KG1 (cell line): ENCODE results near the gene HSPB1.
A peak's percentile ranks its signal among the peaks of the same experiment; 100 is the strongest.
"Not testable (repeated sequence)": the region's sequence is repeated elsewhere in the genome, so short reads cannot be mapped to it uniquely, and the experiment has no call there.

Source experiments
- DNase-seq: peaks from one replicate; lab custom pipeline; 2025; lab: John Stamatoyannopoulos, UW

Gene HSPB1

DNA sequence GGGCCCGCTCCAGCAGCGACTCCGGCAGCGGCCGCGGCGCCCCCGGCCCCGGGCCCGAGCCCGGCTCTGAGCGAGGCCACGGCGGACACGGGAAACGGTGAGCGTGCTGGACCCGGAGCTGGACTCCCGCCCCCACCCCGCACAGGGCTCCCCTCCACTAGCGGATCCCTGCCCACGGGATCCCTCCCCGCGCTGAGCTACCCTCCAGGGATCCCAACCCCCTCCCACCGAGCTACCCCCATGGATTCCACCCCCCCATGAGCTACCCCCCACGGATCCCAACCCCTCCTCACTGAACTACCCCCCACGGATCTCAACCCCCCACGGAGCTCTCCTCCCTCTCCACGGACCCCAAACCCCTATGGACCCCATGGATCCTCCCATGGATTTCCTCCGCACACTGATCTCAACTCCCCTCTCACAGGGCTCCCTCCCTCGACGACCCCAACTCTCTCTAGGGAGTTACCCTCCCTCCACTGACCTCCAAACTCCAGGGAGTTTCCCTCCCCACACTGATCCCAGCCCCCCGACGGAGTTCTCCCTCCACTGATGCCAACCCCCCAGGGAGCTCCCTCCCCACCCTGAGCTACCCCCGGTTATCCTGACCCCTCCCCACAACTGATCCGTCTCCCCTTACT is 20.6 kb upstream of the HSPB1 start:
- no peak for DNase-seq

- no peak for DNase-seq
Measured at GRCh38 chr7:76282344-76283253, 19.9 kb upstream of the HSPB1 start.

GRCh38 chr7:76283254-76284159 is 19.0 kb upstream of the HSPB1 start:
- DNase-seq: no peak

DNA sequence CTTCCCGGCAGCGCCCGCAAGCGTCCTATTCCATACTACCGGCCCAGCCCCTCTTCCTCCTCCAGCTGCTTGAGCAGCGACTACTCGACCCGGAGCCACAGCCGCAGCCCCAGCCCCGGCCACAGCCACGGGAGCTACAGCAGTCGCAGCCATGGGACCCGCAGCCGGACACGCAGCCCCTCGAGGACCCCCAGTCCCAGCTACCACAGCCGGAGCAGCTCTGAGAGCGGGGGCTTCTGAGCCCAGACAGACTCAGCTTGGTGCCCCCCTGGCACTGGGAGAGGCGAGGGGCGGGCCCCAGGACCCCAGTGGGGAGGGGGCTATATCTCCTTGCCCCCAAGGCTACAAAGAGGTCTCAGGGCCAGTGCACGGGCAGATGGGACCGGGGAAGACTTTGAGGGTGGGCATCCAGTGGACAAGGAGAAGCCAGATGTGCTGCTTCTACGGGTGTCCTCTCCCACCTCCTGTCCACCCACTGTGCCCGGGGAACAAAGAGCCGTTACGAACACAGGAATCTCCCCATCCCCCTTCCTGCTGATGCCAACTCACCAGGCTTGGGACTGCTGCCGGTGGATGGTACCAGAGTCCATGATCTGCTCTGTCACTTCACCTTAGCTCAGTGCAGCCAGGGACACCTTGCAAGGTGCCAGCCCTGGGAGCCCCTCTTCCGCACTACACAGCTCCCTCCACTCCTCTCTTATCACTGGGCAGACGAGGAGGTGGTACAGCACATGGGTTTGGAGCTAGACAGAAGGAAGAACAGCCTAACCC is 16.7 kb upstream of the HSPB1 start:
- no peak for DNase-seq

DNA sequence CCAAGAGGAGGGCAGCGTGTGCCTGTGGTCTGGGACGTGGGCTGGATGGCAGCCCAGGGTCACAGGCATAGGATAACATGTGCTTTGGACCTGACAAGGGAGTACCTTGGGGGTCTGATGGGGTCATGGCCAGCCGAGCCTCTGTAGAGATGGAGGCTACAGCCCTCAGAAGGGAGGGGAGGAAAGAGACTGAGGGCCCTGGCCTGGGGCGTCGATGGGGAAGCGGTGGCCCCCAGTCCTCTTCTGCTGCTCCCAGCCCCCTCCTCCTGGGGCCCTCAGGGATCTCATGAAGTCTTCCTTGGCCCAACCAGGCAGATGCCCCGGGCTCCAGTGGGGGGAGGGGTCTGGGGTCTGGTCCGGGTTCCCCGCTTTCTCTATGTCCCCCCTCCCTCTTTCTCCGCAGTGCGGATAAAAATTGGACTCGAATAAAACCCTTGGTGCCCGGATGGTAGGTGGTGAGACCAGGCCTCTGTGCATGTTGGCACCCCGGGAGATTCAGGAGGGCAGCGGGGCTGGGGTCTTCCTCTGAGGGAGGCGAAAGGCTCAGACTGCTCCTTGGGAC is 15.6 kb upstream of the HSPB1 start:
- no peak for DNase-seq

- DNase-seq: not testable (repeated sequence)
Measured at GRCh38 chr7:76290847-76291350, 11.6 kb upstream of the HSPB1 start.

- DNase-seq: peak; percentile 82
Measured at GRCh38 chr7:76291351-76292212, 10.9 kb upstream of the HSPB1 start.

DNA sequence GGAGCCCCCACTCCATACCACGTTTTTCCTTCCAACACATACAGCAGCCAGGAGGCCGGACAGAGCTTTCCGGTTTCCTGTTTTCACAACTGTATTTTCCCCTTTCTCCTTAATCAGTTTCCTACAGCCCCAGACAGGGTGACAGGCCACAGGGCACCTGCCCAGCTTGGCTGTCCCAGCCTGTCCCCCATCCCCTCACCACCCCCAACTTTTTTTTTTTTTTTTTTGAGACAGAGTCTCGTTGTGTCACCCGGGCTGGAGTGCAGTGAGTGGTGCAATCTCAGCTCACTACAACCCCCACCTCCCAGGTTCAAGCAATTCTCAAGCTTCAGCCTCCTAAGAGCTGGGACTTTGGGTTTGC is 10.3 kb upstream of the HSPB1 start:
- DNase-seq: no peak

DNA sequence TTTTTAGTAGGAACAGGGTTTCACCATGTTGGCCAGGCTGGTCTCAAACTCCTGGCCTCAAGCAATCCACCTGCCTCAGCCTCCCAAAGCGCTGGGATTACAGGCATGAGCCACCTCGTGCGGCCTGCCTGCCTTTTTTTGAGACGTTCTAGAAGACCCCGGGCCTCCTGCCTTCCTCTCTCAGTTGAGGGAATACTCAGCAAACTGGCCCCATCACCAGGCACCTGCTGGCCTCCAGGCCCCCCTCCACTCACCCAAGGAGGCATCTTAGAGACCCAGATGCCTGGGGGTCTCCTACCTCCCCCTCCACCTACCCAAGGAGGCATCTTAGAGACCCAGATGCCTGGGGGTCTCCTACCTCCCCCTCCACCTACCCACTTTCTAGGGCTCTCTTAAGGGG is 9.6 kb upstream of the HSPB1 start:
- not testable (repeated sequence) for DNase-seq

GRCh38 chr7:76293407-76293901 is 9.0 kb upstream of the HSPB1 start:
- no peak for DNase-seq

DNA sequence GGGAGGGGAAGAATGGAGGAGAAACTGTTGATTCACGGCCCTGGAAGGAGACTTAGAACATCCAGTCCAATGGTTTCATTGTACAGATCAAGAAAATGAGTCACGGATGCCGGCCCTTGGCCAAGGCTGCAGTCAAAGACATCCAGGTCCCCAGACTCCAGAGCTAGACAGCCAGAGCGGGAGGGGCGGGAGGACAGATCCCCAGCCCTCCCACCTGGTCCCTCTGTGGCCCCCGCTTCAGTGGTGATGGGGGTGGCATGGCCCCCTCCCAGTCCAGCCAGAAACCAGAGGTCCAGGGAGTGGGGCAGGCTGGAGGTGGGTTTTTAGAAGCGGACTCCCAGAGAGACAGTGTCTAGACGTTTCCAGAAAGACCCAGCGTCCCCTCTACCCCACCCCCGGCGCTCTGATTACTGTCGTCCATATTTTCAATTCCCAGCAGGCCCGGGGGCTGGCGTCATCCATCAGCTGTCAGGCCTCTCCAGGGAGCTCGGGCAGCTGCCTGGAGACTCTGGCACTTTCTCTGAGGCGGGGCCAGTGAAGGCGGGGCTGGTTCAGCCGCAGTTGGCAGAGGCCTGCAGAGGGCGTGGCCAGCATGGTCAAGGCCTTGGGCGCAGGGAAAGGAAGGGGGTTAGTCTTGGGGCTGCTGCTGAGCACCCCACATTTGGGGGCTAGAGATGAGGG is 8.0 kb upstream of the HSPB1 start:
- no peak for DNase-seq

- DNase-seq: no peak
Measured at GRCh38 chr7:76296743-76297740, 5.4 kb upstream of the HSPB1 start.

DNA sequence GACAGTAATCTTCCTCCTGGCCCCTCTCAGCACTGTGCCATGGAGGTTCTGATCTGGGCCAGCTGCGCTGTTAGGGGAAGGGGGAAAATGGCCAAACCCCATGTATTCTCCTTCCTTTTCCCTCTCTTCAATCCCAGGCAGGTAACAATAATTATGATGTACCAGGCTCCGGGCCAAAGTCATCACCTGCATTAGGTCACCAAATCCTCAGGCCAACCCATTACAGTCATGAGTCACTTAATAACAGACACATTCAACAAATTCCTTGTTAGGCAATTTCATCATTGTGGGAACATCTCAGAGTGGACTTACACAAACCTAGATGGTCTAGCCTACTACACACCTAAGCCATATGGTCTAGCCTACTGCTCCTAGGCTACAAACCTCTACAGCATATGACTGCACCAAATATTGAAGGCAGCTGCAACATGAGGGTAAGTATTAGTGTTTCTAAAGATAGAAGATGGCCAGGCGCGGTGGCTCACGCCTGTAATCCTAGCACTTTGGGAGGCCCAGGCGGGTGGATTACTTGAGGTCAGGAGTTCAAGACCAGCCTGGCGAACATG is 2.2 kb upstream of the HSPB1 start:
- no peak for DNase-seq

GRCh38 chr7:76301000-76301399 is 1.5 kb upstream of the HSPB1 start:
- DNase-seq: no peak

GRCh38 chr7:76303202-76304147 is 1.0 kb downstream of the HSPB1 start:
- DNase-seq: no peak

GRCh38 chr7:76304888-76305375 is 2.5 kb downstream of the HSPB1 start:
- DNase-seq: no peak
